Measurements from ENCODE around the gene KLC3. TPM values are rescaled to one million over a fixed set of nuclear protein-coding genes. Genes with fewer than 3 reads are reported as not detected.

Gene KLC3
- total and polyA plus RNA-seq, 7 donors = 0.09 TPM; not detected in 6

GRCh38 chr19:45336696-45337251, 3.8 kb upstream of the KLC3 start:
- WGBS, 2 donors = 55 to 69% methylated on average over 11 of the region's 11 CpGs

GRCh38 chr19:45339629-45340028, 921 bp upstream of the KLC3 start:
- no peak for DNase-seq
- no peak overlapping the region for H3K27ac ChIP-seq
- intact Hi-C loops (cut with DNase I) = loop anchor here (2.0 kb wide), 2 partner anchors 89 to 323 kb away; partner anchors contain the start of gene MARK4
- no peaks in the 10 kb centered on the region for H3K9me3 ChIP-seq
- H3K36me3 ChIP-seq = no peaks in the 10 kb centered on the region
- H3K4me3 ChIP-seq = no peak overlapping the region
- TF ChIP-seq POLR2A (IDR thresholded peaks at IDR 0.05) (no peak), CTCF (IDR thresholded peaks at IDR 0.05) (no peak), POLR2AphosphoS5 (IDR thresholded peaks at IDR 0.05) (no peak), EP300 (IDR thresholded peaks at IDR 0.05) (no peak)
- H3K27me3 ChIP-seq = peaks cover 18 to 40% (median 21%) of the 10 kb centered on the region in 3 donors
- peaks cover 0 to 15% (median 10%) of the 10 kb centered on the region in 4 donors for H3K4me1 ChIP-seq
- WGBS, 2 donors = 75 to 85% methylated on average over 6 of the region's 6 CpGs

More at GRCh38 chr19:45336696-45337251, 3.8 kb upstream of the KLC3 start:
- H3K27ac ChIP-seq = no peak overlapping the region
- no peaks in the 10 kb centered on the region for H3K36me3 ChIP-seq
- H3K9me3 ChIP-seq = no peaks in the 10 kb centered on the region
- H3K4me1 ChIP-seq = peaks cover 0 to 15% (median 10%) of the 10 kb centered on the region in 4 donors
- intact Hi-C loops (cut with DNase I) = no loop called here
- no peak for DNase-seq
- no peak for TF ChIP-seq CTCF (IDR thresholded peaks at IDR 0.05)
- TF ChIP-seq POLR2A (IDR thresholded peaks at IDR 0.05) = no peak
- no peak for TF ChIP-seq POLR2AphosphoS5 (IDR thresholded peaks at IDR 0.05)
- no peak for TF ChIP-seq EP300 (IDR thresholded peaks at IDR 0.05)
- no peak overlapping the region for H3K4me3 ChIP-seq
- H3K27me3 ChIP-seq = peaks cover 18 to 33% (median 20%) of the 10 kb centered on the region in 3 donors

GRCh38 chr19:45340899-45341453, 426 bp downstream of the KLC3 start:
- no peaks in the 10 kb centered on the region for H3K36me3 ChIP-seq
- peaks cover 0 to 15% (median 10%) of the 10 kb centered on the region in 4 donors for H3K4me1 ChIP-seq
- TF ChIP-seq POLR2A (IDR thresholded peaks at IDR 0.05) = no peak
- no peak for TF ChIP-seq EP300 (IDR thresholded peaks at IDR 0.05)
- TF ChIP-seq POLR2AphosphoS5 (IDR thresholded peaks at IDR 0.05) = no peak
- no peak for TF ChIP-seq CTCF (IDR thresholded peaks at IDR 0.05)
- intact Hi-C loops (cut with DNase I) = no loop called here
- WGBS, 2 donors = 5 to 13% methylated on average over 25 of the region's 25 CpGs
- no peak overlapping the region for H3K27ac ChIP-seq
- peaks cover 21 to 54% (median 35%) of the 10 kb centered on the region in 3 donors for H3K27me3 ChIP-seq
- H3K4me3 ChIP-seq = peak overlapping the region in 2 of 4 donors; percentile 13 to 27
- DNase-seq = no peak
- no peaks in the 10 kb centered on the region for H3K9me3 ChIP-seq

- TF ChIP-seq CTCF (IDR thresholded peaks at IDR 0.05) (no peak), POLR2AphosphoS5 (IDR thresholded peaks at IDR 0.05) (no peak), POLR2A (IDR thresholded peaks at IDR 0.05) (no peak), EP300 (IDR thresholded peaks at IDR 0.05) (no peak)
- Histone ChIP-seq H3K4me3 (no peak overlapping the region), H3K27ac (no peak overlapping the region), H3K36me3 (no peaks in the 10 kb centered on the region), H3K27me3 (peaks cover 25 to 73% (median 52%) of the 10 kb centered on the region in 3 donors), H3K4me1 (peaks cover 0 to 21% (median 10%) of the 10 kb centered on the region in 4 donors), H3K9me3 (no peaks in the 10 kb centered on the region)
- intact Hi-C loops (cut with DNase I) = no loop called here
- 78 to 82% methylated on average over 13 of the region's 13 CpGs for WGBS, 2 donors
- no peak for DNase-seq
These were observed 2.4 kb downstream of the KLC3 start for GRCh38 chr19:45342911-45343310.

Measured in sigmoid colon (tissue), 7 donors.